GM12872 (cell line): ENCODE results near the gene TBC1D22A.

Source experiments
- TF ChIP-seq, protein P1 (sequence below): IDR thresholded peaks from 3 replicates; pipeline ENCODE4 v1.5.1; 2011; ENCODE audit warnings: low read depth, mild to moderate bottlenecking, low read length, moderate library complexity; ENCODE audit not compliant: insufficient read depth

Gene TBC1D22A

DNA sequence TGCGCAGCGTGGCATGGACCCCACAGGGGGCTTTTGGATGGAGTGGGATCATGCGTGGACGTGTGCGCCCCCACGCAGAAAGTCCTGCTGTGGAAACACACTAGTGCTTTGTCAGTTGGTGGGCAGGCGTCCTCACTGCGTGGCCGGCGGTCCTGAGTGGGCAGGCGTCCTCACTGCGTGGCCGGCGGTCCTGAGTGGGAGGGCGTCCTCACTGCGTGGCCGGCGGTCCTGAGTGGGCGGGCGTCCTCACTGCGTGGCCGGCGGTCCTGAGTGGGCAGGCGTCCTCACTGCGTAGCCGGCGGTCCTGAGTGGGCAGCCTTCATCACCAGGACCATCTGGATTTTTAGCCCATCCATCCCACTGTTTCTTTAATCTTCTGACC, 205.9 kb downstream of the TBC1D22A start:
- TF ChIP-seq, protein P1, sequence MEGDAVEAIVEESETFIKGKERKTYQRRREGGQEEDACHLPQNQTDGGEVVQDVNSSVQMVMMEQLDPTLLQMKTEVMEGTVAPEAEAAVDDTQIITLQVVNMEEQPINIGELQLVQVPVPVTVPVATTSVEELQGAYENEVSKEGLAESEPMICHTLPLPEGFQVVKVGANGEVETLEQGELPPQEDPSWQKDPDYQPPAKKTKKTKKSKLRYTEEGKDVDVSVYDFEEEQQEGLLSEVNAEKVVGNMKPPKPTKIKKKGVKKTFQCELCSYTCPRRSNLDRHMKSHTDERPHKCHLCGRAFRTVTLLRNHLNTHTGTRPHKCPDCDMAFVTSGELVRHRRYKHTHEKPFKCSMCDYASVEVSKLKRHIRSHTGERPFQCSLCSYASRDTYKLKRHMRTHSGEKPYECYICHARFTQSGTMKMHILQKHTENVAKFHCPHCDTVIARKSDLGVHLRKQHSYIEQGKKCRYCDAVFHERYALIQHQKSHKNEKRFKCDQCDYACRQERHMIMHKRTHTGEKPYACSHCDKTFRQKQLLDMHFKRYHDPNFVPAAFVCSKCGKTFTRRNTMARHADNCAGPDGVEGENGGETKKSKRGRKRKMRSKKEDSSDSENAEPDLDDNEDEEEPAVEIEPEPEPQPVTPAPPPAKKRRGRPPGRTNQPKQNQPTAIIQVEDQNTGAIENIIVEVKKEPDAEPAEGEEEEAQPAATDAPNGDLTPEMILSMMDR, result no peak

DNA sequence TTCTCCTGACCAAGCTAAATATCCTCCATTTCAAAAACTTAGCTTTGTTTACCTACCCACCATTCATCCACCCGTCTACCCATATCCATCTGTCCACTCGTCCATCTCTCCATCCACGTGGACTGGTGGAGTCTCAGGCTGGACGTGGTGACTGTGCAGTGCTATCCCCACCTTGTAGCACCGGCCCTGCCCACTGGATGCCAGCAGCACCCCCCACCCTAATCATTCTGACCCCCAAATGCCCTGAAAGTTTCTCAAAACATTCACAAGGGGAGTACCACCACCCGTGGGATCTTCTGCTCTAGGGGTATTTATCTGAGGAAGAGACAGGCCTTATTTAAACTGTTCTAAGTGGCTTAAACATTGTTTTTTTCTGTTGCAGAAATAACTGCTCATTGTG, 206.4 kb downstream of the TBC1D22A start:
- TF ChIP-seq, protein P1, result no peak

DNA sequence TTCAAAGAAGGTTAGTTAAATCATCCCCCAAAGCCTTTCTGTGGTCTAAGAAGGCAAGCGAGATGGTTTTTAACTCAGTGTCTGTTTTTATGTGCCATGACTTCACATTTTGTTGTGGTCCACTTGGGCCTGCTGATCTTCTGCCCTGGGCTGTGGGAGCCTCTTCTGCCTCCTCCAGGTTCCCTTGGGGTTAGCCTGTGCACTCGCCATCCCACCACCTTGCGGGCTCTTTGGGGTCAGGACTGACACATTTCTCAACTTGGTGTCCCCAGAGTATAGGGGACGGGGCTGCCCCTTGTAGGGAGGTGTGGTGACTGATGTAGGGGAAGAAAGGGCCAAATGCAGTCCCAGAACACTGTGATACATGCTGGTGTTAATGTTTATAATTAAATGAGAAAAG, 207.0 kb downstream of the TBC1D22A start:
- TF ChIP-seq, protein P1, result no peak

DNA sequence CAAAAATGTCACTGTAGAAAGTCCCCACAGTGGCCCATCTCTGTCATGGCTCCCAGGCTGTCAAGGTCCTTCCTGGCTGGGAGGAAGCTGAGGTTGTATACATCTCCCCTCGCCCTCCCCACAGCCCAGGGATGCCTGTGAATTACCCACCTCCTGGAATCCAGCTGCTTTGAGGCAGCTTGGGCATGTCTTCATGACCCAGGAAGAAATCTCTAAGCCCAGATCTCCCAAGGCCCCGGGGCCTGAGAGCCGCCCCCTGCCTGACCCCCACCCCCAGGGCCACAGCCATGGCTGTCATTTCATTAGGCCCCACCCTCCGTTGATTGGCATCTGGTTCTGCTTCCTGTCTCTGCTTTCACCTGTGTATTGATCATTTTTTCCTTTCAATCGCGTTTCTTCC, 207.5 kb downstream of the TBC1D22A start:
- TF ChIP-seq, protein P1, result no peak

DNA sequence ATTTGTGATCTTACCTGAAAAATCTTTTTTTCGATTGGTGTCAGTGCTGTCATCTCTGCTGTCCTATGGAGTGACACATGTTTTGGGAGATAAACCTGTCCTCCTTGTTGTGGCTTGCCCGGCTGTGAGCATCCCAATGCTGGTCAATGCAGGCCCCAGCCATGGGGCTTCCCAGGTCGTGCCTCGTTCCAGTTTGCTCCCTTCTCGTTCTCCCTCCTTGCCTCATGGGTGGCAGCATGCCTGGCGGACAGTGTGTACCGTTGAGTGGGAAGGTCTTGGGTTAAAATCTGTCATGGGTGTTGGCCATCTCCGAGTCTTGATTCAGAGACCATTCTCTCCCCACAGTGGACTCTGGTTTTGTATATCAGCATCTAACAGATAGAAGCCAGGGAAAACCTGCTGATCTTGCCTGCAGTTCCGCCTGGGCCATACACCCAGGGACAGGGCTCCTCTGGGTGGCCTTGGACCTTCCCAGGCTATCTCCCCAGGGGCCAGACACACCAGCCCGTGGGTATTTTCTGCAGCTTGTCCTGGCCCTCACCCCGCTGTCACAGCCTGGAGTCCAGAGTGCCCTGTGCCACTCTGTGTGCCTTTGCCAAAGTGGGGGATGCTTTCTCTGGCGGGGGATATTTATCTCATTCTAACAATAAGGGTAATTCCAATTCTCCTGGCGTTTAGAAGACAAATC, 208.1 kb downstream of the TBC1D22A start:
- TF ChIP-seq, protein P1, result no peak

DNA sequence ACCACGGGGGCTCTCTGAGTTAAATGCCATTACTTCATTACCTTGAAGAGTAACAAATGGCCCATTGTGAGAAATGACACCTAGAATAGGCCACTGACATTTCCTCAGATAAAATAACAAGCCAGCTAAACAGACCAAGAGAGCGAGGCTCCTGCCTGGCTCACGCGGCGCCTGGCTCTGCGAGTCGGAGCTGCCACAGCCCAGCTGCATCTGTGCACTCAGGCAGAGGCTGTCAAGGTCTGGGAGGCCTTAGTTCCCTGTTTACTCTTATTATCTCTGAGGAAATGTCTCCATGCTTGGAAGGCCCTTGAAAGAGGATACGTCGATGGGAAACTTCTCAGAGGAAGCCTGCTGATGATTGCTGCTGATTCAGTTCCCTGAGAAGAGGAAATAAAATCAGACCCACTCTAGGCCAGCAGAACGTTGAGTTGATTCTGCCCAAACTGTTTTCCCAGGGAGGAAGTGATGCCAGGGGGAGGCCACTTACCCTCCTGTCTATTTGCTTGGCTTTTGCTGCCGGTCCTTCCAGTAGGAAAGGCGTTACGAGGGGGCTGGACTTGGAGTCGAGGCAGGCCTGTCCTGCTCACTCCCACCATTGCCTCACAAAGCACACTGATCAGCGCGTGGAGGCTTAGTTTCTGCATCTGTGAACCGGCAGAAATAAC, 208.8 kb downstream of the TBC1D22A start:
- TF ChIP-seq, protein P1, result no peak

DNA sequence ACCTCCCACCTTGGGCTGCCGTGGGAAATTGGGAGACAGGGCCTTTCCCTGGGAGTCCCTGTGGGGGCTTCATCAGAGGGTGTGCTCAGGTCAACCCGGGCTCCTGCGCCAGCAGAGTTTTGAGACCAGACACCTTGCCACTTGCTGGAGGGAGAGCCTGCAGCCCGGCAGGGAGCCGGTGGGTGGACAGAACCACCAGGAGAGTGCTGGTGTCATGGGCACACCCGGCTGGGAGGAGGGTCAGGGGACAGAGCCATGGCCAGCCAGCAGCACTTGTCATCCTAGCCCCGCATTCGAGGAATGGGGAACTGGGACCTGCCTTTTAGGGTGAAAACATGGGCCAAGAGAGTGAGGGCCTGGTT, 209.3 kb downstream of the TBC1D22A start:
- TF ChIP-seq, protein P1, result no peak
